WTC11 (cell line): Measurements from ENCODE around the gene IL10RB. TPM values are rescaled to one million over a fixed set of nuclear protein-coding genes. Genes with fewer than 3 reads are reported as not detected.

Source experiments
- ATAC-seq: fragments of 200-7000 bp; cut with Tn5 transposase; 2 replicates; pipeline ENCODE4 v1.10.0; 2021; ENCODE audit warnings: mild to moderate bottlenecking, moderate library complexity
- CTCF ChIA-PET: fragments of 300-600 bp; sonication (Branson Sonifier 250); formaldehyde crosslinking; loops from one replicate; lab custom pipeline; 2021; ENCODE audit warnings: antibody characterized with exemption; lab: Charles Lee
- POLR2A ChIA-PET: fragments of 350-600 bp; sonication (Branson Sonifier 250); formaldehyde crosslinking; loops from one replicate; lab custom pipeline; 2021; ENCODE audit warnings: antibody characterized with exemption; lab: Charles Lee
- DNase-seq: peaks from one replicate; pipeline ENCODE4 v3.0.0; 2021; ENCODE audit warnings: low spot score
- H3K27ac Mint-ChIP-seq: 2 replicates; pipeline ENCODE4 v1.8.0; 2021; ENCODE audit warnings: mixed read lengths
- H3K27me3 Mint-ChIP-seq: 2 replicates; pipeline ENCODE4 v1.8.0; 2021; ENCODE audit warnings: low read depth, mild to moderate bottlenecking, moderate library complexity, mixed read lengths
- H3K36me3 Mint-ChIP-seq: 2 replicates; pipeline ENCODE4 v1.8.0; 2021; ENCODE audit warnings: mixed read lengths
- H3K4me1 Mint-ChIP-seq: 2 replicates; pipeline ENCODE4 v1.8.0; 2022; ENCODE audit warnings: mixed read lengths
- H3K4me3 Mint-ChIP-seq: 2 replicates; pipeline ENCODE4 v1.8.0; 2021; ENCODE audit warnings: mild to moderate bottlenecking, moderate library complexity, mixed read lengths
- H3K9me3 Mint-ChIP-seq: 2 replicates; pipeline ENCODE4 v1.8.0; 2021; ENCODE audit warnings: mixed read lengths
- ATF2 ChIP-seq: sonication (generic); formaldehyde crosslinking; IDR thresholded peaks from 2 replicates; pipeline ENCODE4 v1.8.1; 2022; ENCODE audit warnings: low read depth, missing genetic modification reagents, borderline replicate concordance
- E2F5 ChIP-seq: sonication (generic); formaldehyde crosslinking; IDR thresholded peaks from 2 replicates; pipeline ENCODE4 v1.8.1; 2022; ENCODE audit warnings: mild to moderate bottlenecking, moderate library complexity, missing genetic modification reagents
- ETV6 ChIP-seq: sonication (generic); formaldehyde crosslinking; IDR thresholded peaks from 2 replicates; pipeline ENCODE4 v1.8.1; 2022; ENCODE audit warnings: mild to moderate bottlenecking, missing genetic modification reagents
- FOXJ3 ChIP-seq: sonication (generic); formaldehyde crosslinking; IDR thresholded peaks from 2 replicates; pipeline ENCODE4 v1.9.0; 2021; ENCODE audit warnings: missing genetic modification reagents, mild to moderate bottlenecking, borderline replicate concordance
- GRHL2 ChIP-seq: fragments of 250-450 bp; sonication (Bioruptor Pico); IDR thresholded peaks from 2 replicates; pipeline ENCODE4 v1.8.0; 2022; ENCODE audit warnings: mild to moderate bottlenecking, moderate library complexity; ENCODE audit not compliant: insufficient replicate concordance, severe bottlenecking
- GTF2I ChIP-seq: fragments of 250-450 bp; sonication (Bioruptor Pico); conservative IDR thresholded peaks from 2 replicates; pipeline ENCODE4 v1.4.0; 2021; ENCODE audit warnings: mild to moderate bottlenecking
- JAZF1 ChIP-seq: fragments of 250-450 bp; sonication (Bioruptor Pico); IDR thresholded peaks from 2 replicates; pipeline ENCODE4 v1.9.0; 2021; ENCODE audit warnings: moderate library complexity, mild to moderate bottlenecking, inconsistent platforms
- JUN ChIP-seq: sonication (generic); formaldehyde crosslinking; IDR thresholded peaks from 2 replicates; pipeline ENCODE4 v1.8.0; 2023; ENCODE audit warnings: mild to moderate bottlenecking, missing genetic modification reagents
- NFYB ChIP-seq: sonication (generic); formaldehyde crosslinking; conservative IDR thresholded peaks from 2 replicates; pipeline ENCODE4 v1.8.0; 2022; ENCODE audit warnings: low read depth, missing genetic modification reagents
- NR2C2 ChIP-seq: sonication (generic); formaldehyde crosslinking; IDR thresholded peaks from 2 replicates; pipeline ENCODE4 v1.8.0; 2022; ENCODE audit warnings: mild to moderate bottlenecking, missing genetic modification reagents
- PREB ChIP-seq: sonication (generic); formaldehyde crosslinking; IDR thresholded peaks from 2 replicates; pipeline ENCODE4 v1.8.1; 2022; ENCODE audit warnings: mild to moderate bottlenecking, missing genetic modification reagents, moderate library complexity, borderline replicate concordance
- RORB ChIP-seq: fragments of 250-450 bp; sonication (Bioruptor Pico); IDR thresholded peaks from 2 replicates; pipeline ENCODE4 v1.9.0; 2021; ENCODE audit warnings: mild to moderate bottlenecking
- SMAD4 ChIP-seq: sonication (generic); formaldehyde crosslinking; IDR thresholded peaks from 2 replicates; pipeline ENCODE4 v1.8.0; 2022; ENCODE audit warnings: mild to moderate bottlenecking, missing genetic modification reagents
- TEAD4 ChIP-seq: sonication (generic); formaldehyde crosslinking; IDR thresholded peaks from 2 replicates; pipeline ENCODE4 v1.8.0; 2022; ENCODE audit warnings: mild to moderate bottlenecking, missing genetic modification reagents
- ZBTB21 ChIP-seq: sonication (generic); formaldehyde crosslinking; IDR thresholded peaks from 2 replicates; pipeline ENCODE4 v1.8.1; 2023; ENCODE audit warnings: mild to moderate bottlenecking, missing genetic modification reagents, borderline replicate concordance
- ZMAT4 ChIP-seq: fragments of 250-450 bp; sonication (Bioruptor Pico); IDR thresholded peaks from 2 replicates; pipeline ENCODE4 v1.9.0; 2021; ENCODE audit warnings: mild to moderate bottlenecking
- ZNF138 ChIP-seq: sonication (generic); formaldehyde crosslinking; conservative IDR thresholded peaks from 2 replicates; pipeline ENCODE4 v1.8.1; 2022; ENCODE audit warnings: mild to moderate bottlenecking, moderate library complexity, missing genetic modification reagents
- ZNF396 ChIP-seq: fragments of 250-450 bp; sonication (Bioruptor Pico); IDR thresholded peaks from 2 replicates; pipeline ENCODE4 v1.8.0; 2021; ENCODE audit warnings: mild to moderate bottlenecking, moderate library complexity, borderline replicate concordance
- total RNA-seq: library from RNA; stranded (reverse); gene quantifications from 3 replicates; pipeline ENCODE4 v1.2.3, GENCODE V29; 2021

IL10RB gene
- total RNA-seq, 1 experiment from 2014 or later = 3.7 TPM

GRCh38 chr21:33299181-33299752, 33.1 kb downstream of the IL10RB start:
- no peak overlapping the region for H3K4me3 Mint-ChIP-seq
- peak; percentile 68 for ATAC-seq
- CTCF ChIA-PET = interaction anchor here (0.9 to 1.7 kb wide), 4 partner anchors 62 to 102 kb away, joined by 3 to 6 read pairs (median 4); no protein-coding TSS in a partner anchor

GRCh38 chr21:33300701-33301631, 34.8 kb downstream of the IL10RB start:
- Mint-ChIP-seq H3K9me3 (no peaks in the 10 kb centered on the region), H3K4me3 (no peak overlapping the region), H3K36me3 (no peaks in the 10 kb centered on the region), H3K27ac (no peak overlapping the region), H3K27me3 (no peaks in the 10 kb centered on the region), H3K4me1 (peaks cover 8% of the 10 kb centered on the region)
- CTCF ChIA-PET = interaction anchor here (1.0 kb wide), 1 partner anchor 179 kb away, joined by 3 read pairs; the partner anchor contains the start of gene TMEM50B
- DNase-seq (no peak), ATAC-seq (no peak)
- no peak for TF ChIP-seq ZBTB21 (CRISPR knock-in tag)
- TF ChIP-seq RORB (CRISPR knock-in tag) = no peak
- no peak for TF ChIP-seq ETV6 (CRISPR knock-in tag)
- no peak for TF ChIP-seq PREB (CRISPR knock-in tag)
- no peak for TF ChIP-seq GTF2I
- TF ChIP-seq TEAD4 = no peak
- no peak for TF ChIP-seq JUN
- TF ChIP-seq ZNF138 (CRISPR knock-in tag) = no peak
- no peak for TF ChIP-seq E2F5 (CRISPR knock-in tag)
- no peak for TF ChIP-seq GRHL2 (CRISPR knock-in tag)
- TF ChIP-seq ZMAT4 (CRISPR knock-in tag) = no peak
- POLR2A ChIA-PET = interaction anchor here (0.6 kb wide), 1 partner anchor 118 kb away, joined by 3 read pairs; no protein-coding TSS in a partner anchor

More at GRCh38 chr21:33299181-33299752, 33.1 kb downstream of the IL10RB start:
- H3K36me3 Mint-ChIP-seq = no peaks in the 10 kb centered on the region
- H3K27me3 Mint-ChIP-seq = no peaks in the 10 kb centered on the region
- POLR2A ChIA-PET = no interaction called here
- TF ChIP-seq ZMAT4 (CRISPR knock-in tag) (no peak), NFYB (no peak), JAZF1 (CRISPR knock-in tag) (no peak), SMAD4 (no peak), ZNF396 (no peak), RORB (CRISPR knock-in tag) (no peak), ATF2 (CRISPR knock-in tag) (no peak), NR2C2 (no peak), FOXJ3 (CRISPR knock-in tag) (no peak)
- TF ChIP-seq, all 79 proteins: peak for 0
- no peaks in the 10 kb centered on the region for H3K9me3 Mint-ChIP-seq
- H3K4me1 Mint-ChIP-seq = peaks cover 8% of the 10 kb centered on the region
- DNase-seq = no peak
- no peak overlapping the region for H3K27ac Mint-ChIP-seq
